ENCODE measurements around the gene SAFB2.

The SAFB2 gene

DNA sequence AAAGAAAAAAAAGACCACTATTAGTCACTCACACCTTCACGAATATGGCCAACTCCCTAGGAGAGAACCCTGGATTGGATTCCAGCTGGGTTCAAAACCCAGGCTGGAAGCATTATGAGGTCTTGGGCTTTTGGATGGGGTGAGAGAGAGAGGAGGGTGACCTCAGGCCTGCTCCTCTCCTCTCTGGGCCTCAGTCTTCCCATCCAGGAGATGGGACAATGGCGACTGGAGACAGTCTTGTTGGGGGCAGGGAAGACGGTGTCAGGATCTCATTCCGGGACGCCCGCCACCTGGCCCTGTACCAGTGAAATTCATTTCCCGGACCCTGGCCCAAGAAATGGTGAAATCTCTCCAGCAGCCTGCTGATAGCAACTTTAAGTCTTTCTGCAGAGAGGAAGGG lies 81.1 kb downstream of the SAFB2 start:
- Histone ChIP-seq H3K27me3 (no peaks in the 10 kb centered on the region), H3K36me3 (no peaks in the 10 kb centered on the region), H3K9me3 (no peaks in the 10 kb centered on the region), H3K4me1 (peaks cover 6% of the 10 kb centered on the region), H3K4me3 (ENCODE audit: low read depth, low read length) (no peak overlapping the region)
- no peak for DNase-seq
- TF ChIP-seq, protein P1, sequence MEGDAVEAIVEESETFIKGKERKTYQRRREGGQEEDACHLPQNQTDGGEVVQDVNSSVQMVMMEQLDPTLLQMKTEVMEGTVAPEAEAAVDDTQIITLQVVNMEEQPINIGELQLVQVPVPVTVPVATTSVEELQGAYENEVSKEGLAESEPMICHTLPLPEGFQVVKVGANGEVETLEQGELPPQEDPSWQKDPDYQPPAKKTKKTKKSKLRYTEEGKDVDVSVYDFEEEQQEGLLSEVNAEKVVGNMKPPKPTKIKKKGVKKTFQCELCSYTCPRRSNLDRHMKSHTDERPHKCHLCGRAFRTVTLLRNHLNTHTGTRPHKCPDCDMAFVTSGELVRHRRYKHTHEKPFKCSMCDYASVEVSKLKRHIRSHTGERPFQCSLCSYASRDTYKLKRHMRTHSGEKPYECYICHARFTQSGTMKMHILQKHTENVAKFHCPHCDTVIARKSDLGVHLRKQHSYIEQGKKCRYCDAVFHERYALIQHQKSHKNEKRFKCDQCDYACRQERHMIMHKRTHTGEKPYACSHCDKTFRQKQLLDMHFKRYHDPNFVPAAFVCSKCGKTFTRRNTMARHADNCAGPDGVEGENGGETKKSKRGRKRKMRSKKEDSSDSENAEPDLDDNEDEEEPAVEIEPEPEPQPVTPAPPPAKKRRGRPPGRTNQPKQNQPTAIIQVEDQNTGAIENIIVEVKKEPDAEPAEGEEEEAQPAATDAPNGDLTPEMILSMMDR (IDR thresholded peaks at IDR 0.05; ENCODE audit: low read depth, low read length): no peak

DNA sequence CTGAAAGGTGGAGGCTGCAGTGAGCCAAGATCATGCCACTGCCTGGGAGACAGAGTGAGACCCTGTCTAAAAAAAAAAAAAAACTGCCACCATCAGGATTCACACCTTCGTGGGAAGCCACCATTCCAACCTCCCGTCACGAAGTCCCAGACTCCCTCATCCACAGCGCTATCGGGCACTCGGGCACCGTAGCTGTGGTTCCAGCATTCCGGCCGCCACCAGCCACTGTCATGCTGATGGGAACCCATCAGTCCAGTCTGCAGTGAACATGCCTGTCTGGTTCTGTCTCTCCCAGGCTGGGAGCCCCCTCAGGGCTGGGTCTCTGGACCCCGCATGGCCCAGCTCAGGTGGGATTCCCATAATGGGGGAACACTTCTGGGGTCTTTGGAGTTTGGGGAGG lies 82.4 kb downstream of the SAFB2 start:
- no peak overlapping the region for H3K4me3 ChIP-seq (ENCODE audit: low read depth, low read length)
- H3K9me3 ChIP-seq: no peaks in the 10 kb centered on the region
- TF ChIP-seq, protein P1 (IDR thresholded peaks at IDR 0.05; ENCODE audit: low read depth, low read length): no peak
- H3K36me3 ChIP-seq: no peaks in the 10 kb centered on the region
- no peaks in the 10 kb centered on the region for H3K27me3 ChIP-seq
- no peak for DNase-seq
- peaks cover 9% of the 10 kb centered on the region for H3K4me1 ChIP-seq

DNA sequence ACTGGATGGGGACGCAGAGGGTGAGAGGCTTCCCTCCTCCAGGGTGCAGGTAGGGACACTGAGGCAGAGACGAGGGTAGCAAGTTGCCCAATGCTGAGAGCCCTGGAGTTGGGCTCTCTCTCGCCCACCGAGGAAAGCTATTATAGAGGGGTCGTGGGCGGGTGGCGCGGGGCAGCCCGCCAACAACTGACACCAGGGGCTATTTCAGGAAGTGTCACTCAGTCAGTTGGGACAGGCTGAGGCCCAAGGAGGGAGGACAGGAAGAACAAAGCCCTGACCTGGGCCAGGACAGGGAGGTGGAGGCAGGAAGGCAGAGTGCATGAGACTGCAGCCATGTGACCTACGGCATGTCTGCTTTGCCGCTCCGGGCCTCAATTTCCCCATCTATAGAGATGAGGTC lies 84.7 kb downstream of the SAFB2 start:
- no peak for DNase-seq
- Histone ChIP-seq H3K36me3 (no peaks in the 10 kb centered on the region), H3K4me1 (peaks cover 6% of the 10 kb centered on the region), H3K27me3 (no peaks in the 10 kb centered on the region), H3K9me3 (no peaks in the 10 kb centered on the region), H3K4me3 (ENCODE audit: low read depth, low read length) (no peak overlapping the region)
- TF ChIP-seq, protein P1 (IDR thresholded peaks at IDR 0.05; ENCODE audit: low read depth, low read length): no peak
